Measurements from ENCODE around the gene TFAM.

TFAM gene

DNA sequence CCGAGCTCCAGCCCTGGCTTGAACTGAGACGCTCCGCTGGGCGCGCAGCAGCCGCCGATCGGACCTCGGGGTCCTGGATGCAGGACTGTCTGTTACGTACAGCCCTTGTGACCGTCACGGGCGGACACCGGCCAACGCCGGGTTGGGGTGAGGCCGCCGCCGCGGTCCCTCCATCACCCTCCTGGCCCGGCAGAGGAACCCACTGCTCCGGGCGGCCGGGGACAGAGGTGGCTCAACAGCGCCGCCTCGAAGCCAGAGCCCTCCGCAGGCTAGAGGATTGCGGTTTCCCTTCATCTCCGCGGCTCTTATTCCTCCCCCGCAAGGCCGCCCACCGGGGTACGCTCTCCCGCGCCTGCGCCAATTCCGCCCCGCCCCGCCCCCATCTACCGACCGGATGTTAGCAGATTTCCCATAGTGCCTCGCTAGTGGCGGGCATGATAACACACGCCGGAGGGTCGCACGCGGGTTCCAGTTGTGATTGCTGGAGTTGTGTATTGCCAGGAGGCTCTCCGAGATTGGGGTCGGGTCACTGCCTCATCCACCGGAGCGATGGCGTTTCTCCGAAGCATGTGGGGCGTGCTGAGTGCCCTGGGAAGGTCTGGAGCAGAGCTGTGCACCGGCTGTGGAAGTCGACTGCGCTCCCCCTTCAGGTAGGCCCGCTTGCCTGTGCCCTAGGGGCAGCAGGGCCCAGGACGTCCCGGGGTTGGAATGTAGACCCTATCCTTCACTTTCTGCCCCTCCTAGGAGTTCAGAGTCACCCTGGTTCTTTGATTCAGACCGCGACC is at the start of gene TFAM:
Gene TFAM, plus strand, starts transcription at position 412 of the 785 bp plus-strand sequence. Its CDS starts 138 bp downstream, at position 550.
- DNase-seq (ENCODE audit: low read depth) = peak; percentile 87

DNA sequence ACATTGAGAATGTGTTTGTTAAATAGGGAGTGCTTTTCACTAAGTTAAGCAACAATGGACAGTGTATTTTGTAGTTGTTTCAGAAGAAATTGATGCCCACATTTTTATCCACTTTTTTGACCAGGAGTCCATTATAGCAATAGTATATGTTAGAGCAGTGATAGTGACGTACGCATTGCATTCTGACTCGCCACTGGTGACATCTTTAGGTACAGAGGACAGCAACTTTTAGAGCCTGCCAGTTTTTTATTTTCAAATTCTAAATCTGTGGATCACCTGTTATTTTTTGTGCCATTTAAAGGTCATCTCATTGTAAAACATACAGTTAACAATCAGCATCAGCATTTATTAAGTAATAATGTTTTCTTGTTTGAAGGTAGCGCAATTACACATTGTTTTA is 49.0 kb upstream of the TFAM start:
- DNase-seq (ENCODE audit: low read depth) = no peak

DNA sequence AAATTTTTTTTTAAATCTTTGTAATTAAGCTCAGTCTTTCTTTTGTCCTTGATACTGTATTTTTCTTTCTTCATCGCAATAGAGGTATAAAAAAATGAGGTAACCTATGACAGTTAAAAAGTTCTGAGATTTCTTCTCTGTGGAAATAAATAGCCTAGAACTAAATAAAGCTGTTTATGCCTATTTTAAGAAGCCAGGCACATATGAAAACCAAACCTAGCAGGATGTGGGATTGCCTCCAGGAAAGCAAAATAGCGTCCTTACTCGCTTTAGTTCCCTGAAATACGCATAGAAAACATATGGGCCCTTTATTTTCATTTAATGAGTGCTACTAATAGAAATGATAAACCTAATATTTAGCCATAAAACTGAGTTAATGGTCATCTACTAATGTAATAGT is 43.8 kb upstream of the TFAM start:
- DNase-seq (ENCODE audit: low read depth) = no peak

DNA sequence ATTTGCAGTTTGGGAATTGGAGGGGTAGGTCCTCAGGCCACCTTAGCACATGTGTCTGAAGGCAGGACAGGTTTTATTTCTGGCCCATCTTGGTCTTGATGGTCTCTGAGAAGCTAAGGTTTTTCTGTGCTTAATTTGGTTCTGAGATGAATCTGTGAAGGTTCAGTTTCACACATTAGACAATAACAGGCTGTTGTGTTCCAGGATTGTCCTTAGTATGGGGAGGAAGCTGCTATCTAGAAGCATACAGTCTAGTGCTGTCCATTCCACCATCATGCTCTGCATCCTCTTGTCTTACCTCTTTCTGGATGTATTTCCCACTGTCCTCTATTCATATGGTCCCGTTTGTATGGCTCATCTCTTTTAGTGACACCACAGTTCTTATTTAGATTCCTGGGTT is 43.3 kb upstream of the TFAM start:
- no peak for DNase-seq (ENCODE audit: low read depth)

DNA sequence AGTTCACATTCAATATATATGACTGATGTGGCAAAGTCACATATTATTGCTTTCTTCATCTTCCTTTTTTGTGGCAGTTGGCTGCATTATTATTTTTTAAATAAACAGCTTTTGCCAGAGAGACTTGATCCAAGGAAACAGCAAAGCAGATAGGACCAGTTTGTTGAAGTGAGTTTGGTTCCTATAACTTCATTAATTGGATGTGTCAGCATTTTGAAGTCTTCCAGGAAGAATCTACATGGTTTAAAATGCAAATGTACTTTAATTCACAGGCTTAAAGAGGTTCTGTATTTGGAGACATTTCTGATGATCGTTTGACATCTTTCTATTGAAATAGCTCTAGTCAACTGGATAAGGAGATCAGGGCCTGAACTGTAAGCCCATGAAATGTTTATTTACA is 37.2 kb upstream of the TFAM start:
- no peak for DNase-seq (ENCODE audit: low read depth)

DNA sequence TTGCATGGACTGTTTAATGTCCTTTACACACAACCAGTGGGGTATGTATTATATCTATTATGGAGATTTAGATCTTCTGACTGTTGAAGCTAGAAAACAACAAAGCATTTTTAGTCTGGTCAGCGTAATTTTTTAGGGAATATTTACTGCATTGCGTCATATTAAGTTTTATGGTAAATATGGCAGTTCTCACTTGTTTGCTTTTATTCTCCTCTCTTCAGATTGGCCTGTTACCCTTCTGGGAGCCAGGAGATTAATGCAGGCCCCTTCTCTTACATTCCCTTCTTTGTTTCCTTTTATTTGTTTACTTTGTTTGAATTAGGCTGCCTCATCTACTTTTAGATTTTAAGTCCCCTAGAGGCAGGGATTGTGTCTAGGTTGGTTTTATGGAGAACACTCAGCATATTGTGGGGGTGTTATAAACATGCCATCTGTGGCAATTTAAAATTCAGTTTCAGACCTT is 36.6 kb upstream of the TFAM start:
- no peak for DNase-seq (ENCODE audit: low read depth)

DNA sequence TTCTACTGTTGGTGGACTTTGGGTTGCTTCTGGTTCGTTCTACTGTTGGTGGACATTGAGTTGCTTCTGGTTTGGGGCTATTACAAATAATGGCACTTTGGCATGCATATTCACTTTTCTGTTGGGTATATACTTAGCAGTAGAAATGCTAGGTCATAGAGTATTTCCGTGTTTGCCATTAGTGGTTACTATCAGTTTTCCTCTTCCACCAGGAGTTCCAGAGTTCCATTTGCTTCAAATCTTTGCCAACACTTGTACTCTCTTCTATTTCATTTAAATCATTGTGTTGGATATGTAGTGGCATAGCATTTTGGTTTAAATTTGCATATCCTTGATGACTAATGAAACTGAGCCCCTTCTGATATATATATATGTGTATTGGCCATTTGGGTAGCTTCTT is 35.2 kb upstream of the TFAM start:
- DNase-seq (ENCODE audit: low read depth) = no peak

DNA sequence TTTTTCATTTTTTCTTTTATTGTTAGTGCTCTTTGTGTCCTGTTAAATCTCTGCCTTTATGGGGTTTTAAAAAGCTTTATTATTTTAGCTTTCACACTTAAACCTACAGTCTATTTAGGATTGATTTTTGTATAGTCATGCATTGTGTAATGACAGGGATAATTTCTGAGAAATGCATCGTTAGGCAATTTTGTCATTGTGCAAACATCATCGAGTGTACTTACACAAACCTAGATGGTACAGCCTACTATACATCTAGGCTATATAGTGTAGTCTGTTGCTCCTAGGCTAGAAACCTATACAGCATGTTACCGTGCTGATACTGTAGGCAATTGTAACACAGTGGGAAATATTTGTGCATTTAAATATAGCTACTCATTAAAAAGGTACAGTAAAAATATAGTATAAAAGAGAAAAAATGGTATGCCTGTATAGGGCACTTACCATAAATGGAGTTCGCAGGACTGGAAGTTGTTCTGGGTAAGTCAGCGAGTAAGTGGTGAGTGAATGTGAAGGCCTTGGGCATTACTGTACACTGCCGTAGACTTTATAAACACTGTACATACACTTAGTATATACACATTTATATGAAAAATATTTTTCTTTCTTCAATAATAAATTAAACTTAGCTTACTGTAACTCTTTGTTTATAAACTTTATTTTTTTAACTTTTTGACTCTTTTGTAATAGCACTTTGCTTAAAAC is 34.4 kb upstream of the TFAM start:
- DNase-seq (ENCODE audit: low read depth) = no peak

DNA sequence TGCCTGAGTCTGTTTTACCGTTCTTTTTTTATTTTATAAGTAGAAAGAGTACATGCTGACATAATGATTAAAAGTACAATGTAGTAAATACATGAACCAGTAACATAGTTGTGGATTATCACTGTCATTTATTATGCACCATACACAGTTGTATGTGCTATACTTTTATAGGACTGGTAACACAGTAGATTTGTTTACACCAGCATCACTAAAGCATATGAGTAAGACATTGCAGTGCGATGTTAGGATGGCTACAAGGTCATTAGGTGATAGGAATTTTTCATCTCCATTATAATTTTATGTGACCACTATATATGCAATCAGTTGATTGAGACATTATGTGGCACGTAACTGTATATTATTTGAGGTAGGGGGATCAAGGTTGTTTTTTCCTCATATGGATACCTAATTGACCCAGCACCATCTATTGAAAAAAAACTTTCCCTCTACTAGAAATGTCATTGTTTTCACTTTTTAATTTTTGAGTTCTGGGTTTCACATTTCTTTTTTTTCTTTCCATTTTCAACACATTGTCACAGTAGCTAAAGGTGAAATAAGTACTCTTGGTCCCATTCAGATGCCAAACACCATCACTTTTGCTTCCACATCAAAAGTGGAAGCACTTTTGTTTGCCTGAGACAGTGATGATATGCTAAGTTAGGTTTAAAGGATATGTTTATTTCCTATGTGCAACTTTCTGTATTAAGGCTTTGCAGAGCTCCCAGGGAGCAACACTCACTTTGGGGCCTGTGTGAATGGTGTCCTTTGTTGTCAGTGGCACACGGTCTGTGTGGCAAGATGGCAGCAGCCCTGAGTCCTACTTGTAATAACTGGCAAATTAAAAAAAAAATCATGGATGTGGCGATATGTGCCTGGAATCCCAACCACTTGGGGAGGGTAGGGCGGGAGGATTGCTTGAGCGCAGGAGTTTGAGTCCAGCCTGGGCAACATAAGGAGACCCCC is 33.3 kb upstream of the TFAM start:
- no peak for DNase-seq (ENCODE audit: low read depth)

DNA sequence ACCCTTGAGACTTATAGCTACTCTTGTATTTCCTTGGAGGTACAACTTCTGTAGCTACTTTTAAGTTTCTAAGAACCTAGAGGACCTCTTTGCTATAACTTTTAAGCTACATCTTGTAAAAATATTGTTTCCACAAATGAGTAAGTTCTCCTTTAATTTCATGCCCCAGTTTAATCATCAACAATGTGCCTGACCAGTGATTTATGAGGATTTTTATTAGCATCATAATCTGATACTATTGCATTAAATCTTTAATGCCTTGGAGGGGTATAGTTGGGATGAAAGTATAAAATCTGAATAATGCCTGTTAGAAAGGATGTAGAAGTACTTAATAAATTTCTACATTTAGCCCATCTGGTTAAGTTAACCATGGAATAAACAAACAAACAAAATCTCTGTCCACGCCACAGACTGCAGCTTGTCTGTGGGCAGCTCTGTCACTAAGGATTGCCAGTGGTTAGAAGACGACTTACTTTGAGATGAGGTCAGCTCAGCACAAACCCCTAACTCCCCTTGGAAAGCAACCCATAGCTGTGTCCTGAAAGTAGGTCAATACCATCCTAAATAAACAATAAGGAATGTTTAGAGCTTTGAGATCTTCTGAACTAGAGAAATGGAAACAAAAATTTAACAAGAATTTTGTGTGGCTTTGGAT is 32.1 kb upstream of the TFAM start:
- no peak for DNase-seq (ENCODE audit: low read depth)

DNA sequence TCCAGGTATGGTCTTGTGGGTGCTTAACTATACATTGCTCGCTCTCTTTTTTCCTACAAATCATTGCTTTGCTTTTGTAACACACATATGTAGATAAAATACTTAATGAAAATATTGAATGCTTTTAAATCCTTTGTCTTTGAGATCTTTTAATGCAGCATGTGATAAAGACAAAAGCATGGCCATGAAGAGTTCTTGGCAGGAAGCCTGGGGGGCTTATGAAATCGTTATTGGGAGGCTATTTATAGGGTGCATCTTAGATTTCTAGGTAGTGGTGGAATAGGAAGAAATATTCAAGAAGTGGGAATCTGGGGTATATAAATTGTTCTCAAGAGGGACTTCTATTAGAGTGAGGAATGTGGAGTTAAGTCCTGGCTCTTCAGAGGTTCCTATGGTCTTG is 28.5 kb upstream of the TFAM start:
- no peak for DNase-seq (ENCODE audit: low read depth)

DNA sequence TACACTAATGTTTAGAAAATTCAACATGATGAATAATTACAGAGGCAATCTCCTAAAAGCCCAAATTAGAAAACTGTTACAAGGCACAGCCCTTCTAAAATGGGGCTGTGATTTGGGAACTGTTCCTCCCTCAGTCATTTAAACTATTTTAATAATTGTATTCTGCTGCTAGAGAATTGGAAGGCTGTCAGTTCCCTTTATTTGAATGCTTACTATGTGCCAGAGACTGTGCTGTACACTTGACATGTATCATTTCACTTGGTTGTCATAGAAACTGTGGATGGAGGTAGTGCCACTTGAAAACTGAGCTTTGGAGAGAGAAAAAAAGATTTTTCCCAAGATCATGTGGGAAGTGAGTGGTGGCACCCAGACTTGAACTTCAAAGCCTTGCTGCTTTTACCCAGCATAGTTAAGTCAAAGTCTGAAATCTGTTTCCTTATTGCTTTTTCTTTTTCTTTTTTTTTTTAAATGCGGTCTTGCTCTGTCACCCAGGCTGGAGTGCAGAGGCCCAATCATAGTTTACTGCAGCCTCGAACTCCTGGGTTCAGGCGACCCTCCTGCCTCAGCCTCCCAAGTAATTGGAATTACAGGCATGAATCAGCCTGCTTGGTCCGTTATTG is 26.8 kb upstream of the TFAM start:
- DNase-seq (ENCODE audit: low read depth) = no peak

DNA sequence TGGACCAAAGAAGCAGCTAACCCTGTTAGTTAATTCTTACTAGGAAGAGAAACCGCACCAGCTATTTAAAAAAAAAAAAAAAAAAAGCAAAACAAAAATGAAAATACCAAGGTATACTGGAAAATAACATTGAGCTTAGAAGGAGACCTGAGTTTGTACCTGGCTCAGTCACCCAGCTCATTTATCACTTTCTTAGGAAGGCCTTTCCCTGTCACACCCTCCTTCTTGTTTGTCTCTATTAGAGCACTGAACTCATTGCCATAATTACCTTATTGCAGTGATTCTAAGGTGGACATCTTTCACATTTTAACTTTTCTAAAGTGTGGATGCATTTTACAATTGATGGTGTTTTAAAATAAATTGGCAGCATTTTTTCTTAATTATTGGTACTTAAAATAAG is 26.3 kb upstream of the TFAM start:
- no peak for DNase-seq (ENCODE audit: low read depth)

DNA sequence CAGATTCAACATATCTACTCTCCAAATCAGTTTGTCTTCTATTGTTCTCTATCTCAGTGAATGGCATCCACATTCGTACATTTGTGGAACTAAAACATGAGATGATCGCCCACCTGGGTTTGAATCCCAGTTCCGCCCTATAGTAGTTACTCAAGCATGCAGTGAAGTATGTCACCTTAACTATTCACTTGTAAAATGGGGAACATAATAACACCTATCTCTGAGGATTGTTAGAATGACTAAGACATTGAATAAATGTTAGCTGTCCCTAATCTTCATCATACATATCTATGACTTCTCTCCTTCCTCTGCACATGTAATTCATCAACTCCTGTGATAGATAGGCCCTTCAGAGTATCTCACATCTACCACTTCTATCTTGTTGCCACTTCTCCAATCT is 25.7 kb upstream of the TFAM start:
- DNase-seq (ENCODE audit: low read depth) = no peak

DNA sequence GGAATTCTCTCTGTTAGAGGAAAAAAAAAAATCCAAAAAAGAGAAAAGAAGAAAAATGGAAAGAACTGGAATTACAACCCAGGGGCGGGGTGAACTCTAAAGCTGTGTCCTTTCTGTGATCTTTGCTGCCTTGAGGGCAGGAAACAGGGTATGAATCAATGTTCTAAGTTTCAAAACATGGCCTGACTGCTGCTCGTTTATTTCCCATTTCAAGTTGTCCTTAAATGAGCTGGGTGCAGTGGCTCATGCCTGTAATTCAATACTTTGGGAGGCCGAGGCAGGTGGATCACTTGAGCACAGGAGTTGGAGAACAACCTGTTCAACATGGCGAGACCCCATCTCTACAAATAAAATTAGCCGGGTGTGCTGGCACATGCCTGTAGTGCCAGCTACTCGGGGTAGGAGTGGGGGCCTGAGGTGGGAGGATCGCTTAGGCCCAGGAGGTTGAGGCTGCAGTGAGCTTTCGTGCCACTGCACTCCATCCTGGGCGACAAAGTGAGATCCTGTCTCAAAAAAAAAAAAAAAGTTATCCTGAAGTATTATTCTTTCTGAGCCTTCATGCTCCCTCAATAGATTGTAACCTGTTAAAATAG is 24.7 kb upstream of the TFAM start:
- DNase-seq (ENCODE audit: low read depth) = no peak

DNA sequence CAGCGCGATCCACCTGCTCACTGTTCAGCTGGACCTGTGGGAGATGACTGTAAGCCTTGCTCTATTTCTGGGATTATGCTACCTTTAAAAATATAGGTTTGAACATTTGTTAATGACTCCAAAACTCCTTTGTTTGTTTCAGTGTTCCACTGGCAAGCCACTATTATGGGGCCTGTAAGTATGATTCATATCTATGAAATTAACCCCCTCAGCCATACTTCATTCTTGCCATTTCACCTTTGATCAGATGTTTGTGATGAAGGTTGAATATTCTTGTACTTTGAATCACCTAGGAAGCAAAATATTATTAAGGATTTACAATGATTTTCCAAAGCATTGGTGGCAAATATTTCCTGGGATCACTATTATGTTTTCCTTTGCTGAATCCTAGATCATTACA is 23.9 kb upstream of the TFAM start:
- DNase-seq (ENCODE audit: low read depth) = no peak

DNA sequence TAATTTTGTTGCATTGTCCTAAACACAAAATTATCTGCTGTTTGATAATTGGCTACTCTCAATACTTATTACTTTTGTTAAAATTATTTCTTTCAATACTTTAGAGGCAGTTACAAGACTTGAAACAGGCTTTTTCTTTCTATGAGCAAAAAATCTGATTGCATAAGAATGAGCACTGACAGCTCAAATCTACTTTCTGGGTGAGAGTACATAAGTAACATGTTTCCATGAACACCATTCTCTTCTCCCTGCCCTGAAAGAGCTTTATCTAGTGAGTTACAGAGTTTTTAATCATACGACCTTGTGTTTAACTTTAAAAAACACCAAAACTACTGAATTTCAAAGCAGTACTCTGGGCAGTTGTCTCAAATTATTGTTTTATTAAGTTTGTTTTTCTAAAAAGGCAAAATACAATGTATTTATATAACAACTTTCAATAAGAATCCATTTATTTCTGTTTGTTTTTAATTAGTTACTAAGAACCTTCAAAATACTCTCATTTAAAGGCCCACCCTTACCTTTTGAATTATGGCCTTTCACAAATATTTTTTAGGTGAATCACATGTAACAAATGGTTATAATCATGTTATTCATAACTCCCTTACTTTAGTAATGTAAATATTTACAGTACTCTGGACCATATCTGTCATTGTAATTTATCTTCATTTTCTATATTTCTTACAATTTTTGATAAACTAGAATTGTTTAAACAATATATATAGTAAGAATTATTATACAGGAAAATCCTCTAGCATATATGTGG is 23.0 kb upstream of the TFAM start:
- DNase-seq (ENCODE audit: low read depth) = no peak

DNA sequence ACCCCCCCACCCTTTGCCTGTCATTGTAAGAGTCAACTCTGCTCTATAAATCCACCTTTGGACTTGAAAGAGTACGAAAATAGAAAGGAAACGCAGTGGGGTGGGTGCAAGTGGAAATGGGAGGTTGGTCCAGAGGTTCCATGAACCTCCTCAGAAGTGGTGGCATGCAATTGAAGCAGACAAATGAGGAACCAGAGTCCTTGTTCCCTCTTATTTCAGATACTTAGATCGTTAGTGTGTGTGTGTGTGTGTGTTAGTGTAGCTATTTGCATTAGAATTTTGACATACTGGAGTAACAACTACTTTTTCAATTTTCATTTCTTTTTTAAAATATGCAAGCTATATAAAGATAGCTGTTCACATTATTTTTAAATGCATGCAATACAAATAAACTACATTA is 18.1 kb upstream of the TFAM start:
- DNase-seq (ENCODE audit: low read depth) = no peak

DNA sequence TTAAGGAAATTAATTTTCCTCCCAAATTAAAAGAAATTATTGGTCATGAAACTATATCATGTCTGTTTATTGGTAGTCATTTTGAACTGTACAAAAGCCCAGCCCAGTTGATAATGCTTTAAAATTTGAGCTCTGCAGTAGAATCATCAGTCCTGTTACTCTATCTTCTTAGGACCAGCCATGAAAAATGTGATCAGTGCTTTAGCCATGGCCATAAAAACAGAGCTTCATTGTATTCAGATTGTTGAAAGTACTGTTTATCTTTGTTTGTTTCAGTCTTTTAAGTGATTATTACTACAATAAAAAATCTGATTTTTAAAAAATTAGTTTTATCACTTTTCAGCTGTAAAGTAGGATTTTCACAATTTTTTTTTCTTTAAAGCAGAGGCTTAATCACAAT is 13.7 kb upstream of the TFAM start:
- DNase-seq (ENCODE audit: low read depth) = no peak
